Activated T-helper 1 cell treated with anti-CD3 and anti-CD28 coated beads, Interleukin-12 subunit alpha, Interleukin-12 subunit beta, Interleukin-2, Interleukin-4 antibody, amounts not matched to agents 30 ng/mL and 10 ng/mL and 1 ng/mL, durations not matched to agents 14 hours and 24 hours and 36 hours (primary cell): ENCODE measurements around the gene HADHB. TPM values are rescaled to one million over a fixed set of nuclear protein-coding genes. Genes with fewer than 3 reads are reported as not detected.
A peak's percentile ranks its signal among the peaks of the same experiment; 100 is the strongest.
"Not testable (repeated sequence)": the region's sequence is repeated elsewhere in the genome, so short reads cannot be mapped to it uniquely, and the experiment has no call there.

Experiments used
- DNase-seq: peaks from one replicate; pipeline ENCODE4 v3.0.0; 2021; ENCODE audit warnings: low spot score
- H3K27ac Mint-ChIP-seq: one replicate; pipeline ENCODE4 v1.8.0; 2021; ENCODE audit warnings: mild to moderate bottlenecking, mixed read lengths
- H3K27me3 Mint-ChIP-seq: one replicate; pipeline ENCODE4 v1.8.0; 2022; ENCODE audit warnings: mild to moderate bottlenecking, moderate library complexity, mixed read lengths; ENCODE audit not compliant: insufficient read depth
- H3K36me3 Mint-ChIP-seq: one replicate; pipeline ENCODE4 v1.8.0; 2021; ENCODE audit warnings: low read depth, mixed read lengths
- H3K4me1 Mint-ChIP-seq: one replicate; pipeline ENCODE4 v1.8.0; 2021; ENCODE audit warnings: low read depth, mixed read lengths
- H3K4me3 Mint-ChIP-seq: one replicate; pipeline ENCODE4 v1.8.0; 2021; ENCODE audit warnings: mild to moderate bottlenecking, moderate library complexity, mixed read lengths
- H3K9me3 Mint-ChIP-seq: one replicate; pipeline ENCODE4 v1.8.0; 2021; ENCODE audit warnings: mixed read lengths
- intact Hi-C: fragments of 100-400 bp; cut with micrococcal nuclease; formaldehyde crosslinking; loops from one replicate; pipeline ENCODE4 v1.15.1; 2024
- total RNA-seq: library from RNA; stranded (reverse); gene quantifications from 2 replicates; pipeline ENCODE4 v1.2.3, GENCODE V29; 2022

The HADHB gene
- total RNA-seq, 1 donor from 2014 or later, result 78.8 TPM

DNA sequence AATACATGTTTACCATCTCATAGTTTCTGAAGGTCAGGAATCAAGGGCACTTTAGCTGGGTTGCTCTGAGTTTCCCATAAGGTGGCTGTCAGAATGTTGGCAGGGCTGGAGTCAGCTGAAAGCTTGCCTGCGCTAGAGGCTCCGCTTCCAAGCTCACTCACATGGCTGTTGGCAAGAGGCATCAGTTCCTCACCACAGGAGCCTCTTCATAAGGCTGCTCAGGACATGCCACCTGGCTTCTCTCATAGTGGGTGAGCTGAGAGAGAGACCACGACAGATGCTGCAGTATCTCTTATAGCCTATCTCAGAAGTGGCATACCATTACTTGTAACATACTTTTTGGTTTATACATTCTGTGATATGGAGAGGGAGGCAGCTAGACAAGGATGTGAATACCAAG lies 7.2 kb downstream of the HADHB start:
- Mint-ChIP-seq H3K36me3 (peaks cover 11% of the 10 kb centered on the region), H3K4me1 (peaks cover 18% of the 10 kb centered on the region), H3K27ac (no peak overlapping the region), H3K4me3 (no peak overlapping the region), H3K27me3 (no peaks in the 10 kb centered on the region), H3K9me3 (no peaks in the 10 kb centered on the region)
- intact Hi-C loops, result no loop called here
- no peak for DNase-seq

GRCh38 chr2:26255759-26256384 lies 11.1 kb downstream of the HADHB start:
- intact Hi-C loops, result no loop called here

DNA sequence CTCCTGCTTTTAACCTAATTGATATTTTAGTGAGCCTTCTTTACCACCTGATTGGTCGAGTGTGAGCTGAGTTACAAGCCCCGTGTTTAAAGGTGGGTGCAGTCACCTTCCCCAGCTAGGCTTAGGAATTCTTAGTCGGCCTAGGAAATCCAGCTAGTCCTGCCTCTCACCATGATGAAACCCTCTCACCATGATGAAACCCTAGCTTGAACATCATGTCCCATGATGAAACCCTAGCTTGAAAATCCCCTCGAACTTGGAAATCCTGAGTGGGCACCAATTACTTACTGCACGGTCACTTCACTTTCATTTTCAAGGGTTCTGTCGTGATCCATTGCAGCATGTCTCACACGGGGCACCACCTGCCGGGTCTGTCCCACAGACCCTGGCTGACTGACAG lies 14.1 kb downstream of the HADHB start:
- DNase-seq, intact Hi-C loops, H3K9me3 Mint-ChIP-seq, H3K27ac Mint-ChIP-seq, H3K4me1 Mint-ChIP-seq, H3K4me3 Mint-ChIP-seq, H3K27me3 Mint-ChIP-seq: not testable (repeated sequence)
- H3K36me3 Mint-ChIP-seq, result peaks cover 25% of the 10 kb centered on the region

More at GRCh38 chr2:26255759-26256384, 11.1 kb downstream of the HADHB start:
- Mint-ChIP-seq H3K27me3 (no peaks in the 10 kb centered on the region), H3K9me3 (no peaks in the 10 kb centered on the region), H3K27ac (no peak overlapping the region), H3K4me3 (no peak overlapping the region), H3K36me3 (peaks cover 18% of the 10 kb centered on the region), H3K4me1 (peaks cover 13% of the 10 kb centered on the region)
- no peak for DNase-seq

DNA sequence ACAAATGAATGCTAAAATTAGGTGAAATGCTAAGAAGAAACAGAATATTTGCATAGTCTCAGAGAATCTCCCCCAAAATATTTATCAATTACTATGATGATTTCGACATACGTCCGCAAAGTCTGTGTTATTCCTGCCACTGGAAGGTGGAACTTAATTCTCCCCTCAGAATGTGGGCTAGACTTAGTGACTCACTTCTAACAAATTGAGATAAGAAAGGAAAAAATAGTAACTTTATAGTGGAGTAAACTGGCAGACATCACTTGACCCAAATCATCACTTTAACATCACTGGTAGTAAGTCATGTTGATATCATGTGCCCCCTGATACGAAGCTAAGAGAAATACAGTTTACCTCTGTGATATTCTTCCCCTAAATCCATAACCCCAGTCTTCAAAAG lies 23.5 kb downstream of the HADHB start:
- intact Hi-C loops, result no loop called here
- no peak overlapping the region for H3K4me3 Mint-ChIP-seq
- H3K36me3 Mint-ChIP-seq, result peaks cover 19% of the 10 kb centered on the region
- H3K9me3 Mint-ChIP-seq, result no peaks in the 10 kb centered on the region
- H3K4me1 Mint-ChIP-seq, result peaks cover 6% of the 10 kb centered on the region
- DNase-seq, result no peak
- H3K27me3 Mint-ChIP-seq, result no peaks in the 10 kb centered on the region
- H3K27ac Mint-ChIP-seq, result no peak overlapping the region

DNA sequence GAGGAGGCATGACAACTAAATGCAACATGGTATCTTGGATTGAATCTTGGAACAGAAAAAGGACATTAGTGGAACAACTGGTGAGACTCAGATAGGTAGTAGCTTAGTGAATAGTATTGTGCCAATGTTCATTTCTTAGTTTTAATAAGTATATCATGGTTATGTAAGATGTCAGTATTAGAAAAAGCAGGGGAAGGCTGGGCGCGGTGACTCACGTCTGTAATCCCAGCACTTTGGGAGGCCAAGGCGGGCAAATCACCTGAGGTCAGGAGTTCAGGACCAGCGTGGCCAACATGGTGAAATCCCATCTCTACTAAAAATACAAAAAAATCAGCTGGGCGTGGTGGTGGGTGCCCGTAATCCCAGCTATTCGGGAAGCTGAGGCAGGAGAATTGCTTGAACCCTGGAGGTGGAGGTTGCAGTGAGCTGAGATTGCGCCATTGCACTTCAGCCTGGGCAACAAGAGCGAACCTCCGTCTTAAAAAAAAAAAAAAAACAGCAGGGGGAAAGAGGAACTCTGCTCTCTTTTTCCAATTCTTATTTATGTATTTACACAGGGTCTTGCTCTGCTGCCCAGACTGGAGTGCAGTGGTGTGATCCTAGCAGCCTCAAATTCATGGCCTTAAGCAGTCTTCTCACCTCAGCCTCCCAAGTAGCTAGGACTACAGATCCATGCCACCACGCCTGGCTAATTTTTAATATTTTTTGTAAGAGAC lies 24.1 kb downstream of the HADHB start:
- H3K27me3 Mint-ChIP-seq, H3K27ac Mint-ChIP-seq, H3K4me3 Mint-ChIP-seq, intact Hi-C loops, H3K9me3 Mint-ChIP-seq, DNase-seq: not testable (repeated sequence)
- Mint-ChIP-seq H3K4me1 (peaks cover 11% of the 10 kb centered on the region), H3K36me3 (peaks cover 16% of the 10 kb centered on the region)

GRCh38 chr2:26269571-26270158 lies 24.9 kb downstream of the HADHB start:
- Mint-ChIP-seq H3K9me3 (no peaks in the 10 kb centered on the region), H3K36me3 (peaks cover 17% of the 10 kb centered on the region), H3K4me1 (peaks cover 11% of the 10 kb centered on the region), H3K27ac (no peak overlapping the region), H3K4me3 (no peak overlapping the region), H3K27me3 (no peaks in the 10 kb centered on the region)
- intact Hi-C loops, result no loop called here
- DNase-seq, result no peak

GRCh38 chr2:26270373-26270772 lies 25.6 kb downstream of the HADHB start:
- intact Hi-C loops, result no loop called here
- Mint-ChIP-seq H3K36me3 (peaks cover 13% of the 10 kb centered on the region), H3K4me3 (no peak overlapping the region), H3K9me3 (no peaks in the 10 kb centered on the region), H3K27ac (peak overlapping the region; percentile 2), H3K27me3 (no peaks in the 10 kb centered on the region), H3K4me1 (peaks cover 11% of the 10 kb centered on the region)
- DNase-seq, result no peak

GRCh38 chr2:26273501-26273900 lies 28.8 kb downstream of the HADHB start:
- Mint-ChIP-seq H3K27me3 (no peaks in the 10 kb centered on the region), H3K4me1 (peaks cover 11% of the 10 kb centered on the region), H3K4me3 (no peak overlapping the region), H3K27ac (no peak overlapping the region), H3K36me3 (peaks cover 13% of the 10 kb centered on the region), H3K9me3 (no peaks in the 10 kb centered on the region)
- DNase-seq, result no peak
- intact Hi-C loops, result no loop called here

- no peaks in the 10 kb centered on the region for H3K27me3 Mint-ChIP-seq
- H3K27ac Mint-ChIP-seq, result no peak overlapping the region
- intact Hi-C loops, result no loop called here
- H3K36me3 Mint-ChIP-seq, result peaks cover 18% of the 10 kb centered on the region
- no peaks in the 10 kb centered on the region for H3K9me3 Mint-ChIP-seq
- H3K4me3 Mint-ChIP-seq, result no peak overlapping the region
- no peak for DNase-seq
- peaks cover 11% of the 10 kb centered on the region for H3K4me1 Mint-ChIP-seq
These were observed 29.4 kb downstream of the HADHB start for GRCh38 chr2:26274058-26274613.

GRCh38 chr2:26276484-26277227 lies 31.9 kb downstream of the HADHB start:
- H3K36me3 Mint-ChIP-seq, result peaks cover 28% of the 10 kb centered on the region
- no peak overlapping the region for H3K27ac Mint-ChIP-seq
- no peak for DNase-seq
- no peak overlapping the region for H3K4me3 Mint-ChIP-seq
- H3K27me3 Mint-ChIP-seq, result no peaks in the 10 kb centered on the region
- H3K4me1 Mint-ChIP-seq, result peaks cover 5% of the 10 kb centered on the region
- no peaks in the 10 kb centered on the region for H3K9me3 Mint-ChIP-seq
- intact Hi-C loops, result no loop called here

- Mint-ChIP-seq H3K36me3 (peaks cover 33% of the 10 kb centered on the region), H3K4me3 (no peak overlapping the region), H3K27ac (no peak overlapping the region), H3K4me1 (no peaks in the 10 kb centered on the region), H3K27me3 (no peaks in the 10 kb centered on the region), H3K9me3 (no peaks in the 10 kb centered on the region)
- no peak for DNase-seq
- intact Hi-C loops, result no loop called here
These were observed 35.1 kb downstream of the HADHB start for GRCh38 chr2:26279886-26280285.

- H3K36me3 Mint-ChIP-seq, result peaks cover 36% of the 10 kb centered on the region
These were observed 36.5 kb downstream of the HADHB start for GRCh38 chr2:26281226-26281625.

More at GRCh38 chr2:26281226-26281625, 36.5 kb downstream of the HADHB start:
- DNase-seq, result no peak
- intact Hi-C loops, result no loop called here
- Mint-ChIP-seq H3K9me3 (no peaks in the 10 kb centered on the region), H3K27me3 (no peaks in the 10 kb centered on the region), H3K27ac (no peak overlapping the region), H3K4me1 (no peaks in the 10 kb centered on the region), H3K4me3 (no peak overlapping the region)
